Measurements from ENCODE around the gene ARHGAP32.

ARHGAP32 gene

DNA sequence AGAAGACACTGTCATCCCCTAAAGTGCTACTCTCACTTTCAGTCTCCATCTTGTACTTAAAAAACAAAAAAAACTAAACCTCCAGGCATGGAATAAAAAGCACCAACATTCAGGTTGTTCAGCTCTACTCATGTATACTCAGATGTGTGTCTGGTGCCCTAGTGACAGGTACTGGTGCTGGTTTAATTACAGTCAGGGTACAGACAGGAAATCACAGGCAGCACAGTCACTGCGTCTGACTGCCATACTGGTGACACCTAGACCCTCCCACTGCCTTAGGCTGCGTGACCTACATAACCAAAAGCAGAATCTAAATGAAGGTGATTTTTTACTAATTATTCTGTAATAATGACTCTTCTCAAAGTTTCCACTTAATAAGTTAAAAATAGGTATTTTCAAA is at the start of gene ARHGAP32:
TSS of gene ARHGAP32 (minus strand) at position 176 of the 400 bp plus-strand sequence. CDS start at position 49, 127 bp downstream.
- H3K4me3 ChIP-seq (ENCODE audit: control insufficient read depth, low read depth, low read length), result no peak within 1 kb of the TSS
- DNase-seq (ENCODE audit: low read depth), result no peak
- TF ChIP-seq, protein P1, sequence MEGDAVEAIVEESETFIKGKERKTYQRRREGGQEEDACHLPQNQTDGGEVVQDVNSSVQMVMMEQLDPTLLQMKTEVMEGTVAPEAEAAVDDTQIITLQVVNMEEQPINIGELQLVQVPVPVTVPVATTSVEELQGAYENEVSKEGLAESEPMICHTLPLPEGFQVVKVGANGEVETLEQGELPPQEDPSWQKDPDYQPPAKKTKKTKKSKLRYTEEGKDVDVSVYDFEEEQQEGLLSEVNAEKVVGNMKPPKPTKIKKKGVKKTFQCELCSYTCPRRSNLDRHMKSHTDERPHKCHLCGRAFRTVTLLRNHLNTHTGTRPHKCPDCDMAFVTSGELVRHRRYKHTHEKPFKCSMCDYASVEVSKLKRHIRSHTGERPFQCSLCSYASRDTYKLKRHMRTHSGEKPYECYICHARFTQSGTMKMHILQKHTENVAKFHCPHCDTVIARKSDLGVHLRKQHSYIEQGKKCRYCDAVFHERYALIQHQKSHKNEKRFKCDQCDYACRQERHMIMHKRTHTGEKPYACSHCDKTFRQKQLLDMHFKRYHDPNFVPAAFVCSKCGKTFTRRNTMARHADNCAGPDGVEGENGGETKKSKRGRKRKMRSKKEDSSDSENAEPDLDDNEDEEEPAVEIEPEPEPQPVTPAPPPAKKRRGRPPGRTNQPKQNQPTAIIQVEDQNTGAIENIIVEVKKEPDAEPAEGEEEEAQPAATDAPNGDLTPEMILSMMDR (IDR thresholded peaks at IDR 0.05; ENCODE audit: control insufficient read depth, insufficient read depth, low read depth, low read length, missing control alignments), result no peak

DNA sequence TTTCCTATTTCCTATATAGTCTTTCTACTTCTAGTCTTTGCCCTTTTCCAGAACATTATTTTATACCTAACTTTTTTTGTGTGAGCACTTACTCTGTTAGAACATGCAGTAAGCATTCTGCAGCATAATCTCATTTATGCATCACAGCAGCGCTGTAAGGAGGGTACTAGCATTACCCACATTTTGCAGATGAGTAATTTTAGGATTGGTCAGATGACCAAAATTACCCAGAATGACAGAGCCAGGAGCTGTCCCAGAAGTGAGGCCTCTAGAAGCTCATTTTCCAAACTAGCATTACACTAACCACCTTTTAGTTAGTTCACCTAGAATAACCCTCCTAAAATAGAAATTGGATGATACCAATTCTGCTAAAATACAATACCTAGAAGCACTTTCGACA is 47.1 kb upstream of the ARHGAP32 start:
- TF ChIP-seq, protein P1 (IDR thresholded peaks at IDR 0.05; ENCODE audit: control insufficient read depth, insufficient read depth, low read depth, low read length, missing control alignments), result no peak
- H3K4me3 ChIP-seq (ENCODE audit: control insufficient read depth, low read depth, low read length), result no peak overlapping the region
- DNase-seq (ENCODE audit: low read depth), result no peak

DNA sequence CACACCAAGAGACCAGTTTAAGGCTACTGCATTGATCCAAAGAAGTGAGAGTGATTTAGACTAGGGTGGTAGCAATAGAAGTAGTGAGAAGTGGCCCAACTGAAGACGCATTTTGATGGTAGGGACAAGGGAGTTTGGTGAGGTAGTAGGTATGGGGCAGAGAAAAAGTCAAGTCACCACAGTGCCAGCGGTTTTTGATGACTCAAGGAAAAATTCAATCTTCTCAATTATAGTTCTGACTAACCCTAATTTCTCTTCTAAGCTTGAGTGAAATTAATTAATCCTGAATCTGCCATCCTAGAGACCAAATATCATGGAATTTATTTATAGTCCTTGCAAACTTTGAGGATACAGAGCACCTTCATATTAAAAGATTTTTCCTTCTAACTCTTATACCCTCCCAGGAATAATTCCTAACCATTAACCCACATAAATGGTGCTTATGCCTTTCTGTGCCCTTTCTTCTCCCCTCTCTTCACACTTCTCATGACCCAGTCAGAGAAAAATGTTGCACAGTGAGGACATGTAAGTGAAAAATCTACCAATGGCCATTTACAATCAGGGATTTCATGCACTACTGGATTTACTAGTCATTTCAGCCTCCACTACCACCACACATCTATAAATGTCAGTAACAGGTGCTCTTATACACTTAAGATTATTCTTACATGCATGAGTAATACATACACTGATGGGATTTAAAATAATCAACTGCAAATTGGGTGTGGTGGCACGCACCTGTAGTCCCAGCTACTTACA is 45.9 kb upstream of the ARHGAP32 start:
- DNase-seq (ENCODE audit: low read depth), result no peak
- TF ChIP-seq, protein P1 (IDR thresholded peaks at IDR 0.05; ENCODE audit: control insufficient read depth, insufficient read depth, low read depth, low read length, missing control alignments), result no peak
- H3K4me3 ChIP-seq (ENCODE audit: control insufficient read depth, low read depth, low read length), result no peak overlapping the region

DNA sequence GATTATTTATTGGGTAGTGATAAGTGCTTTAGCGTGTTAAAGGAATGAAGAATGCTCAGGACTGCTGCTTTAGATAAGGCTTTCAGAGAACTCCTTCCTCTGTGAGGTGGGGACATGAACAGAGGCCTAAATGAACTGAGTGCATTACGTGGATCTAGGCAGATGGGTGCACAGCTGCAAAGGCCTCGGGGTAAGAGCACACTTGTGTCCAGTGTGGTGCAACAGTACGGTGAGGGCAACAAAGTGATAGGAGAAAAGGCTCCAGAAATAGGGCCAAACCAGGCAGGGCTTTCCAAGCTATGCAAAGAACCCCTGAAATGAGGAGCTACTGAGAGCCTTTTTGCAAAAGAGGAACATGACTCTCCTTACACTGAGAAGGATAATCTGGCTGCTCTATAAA is 45.3 kb upstream of the ARHGAP32 start:
- DNase-seq (ENCODE audit: low read depth), result no peak
- no peak overlapping the region for H3K4me3 ChIP-seq (ENCODE audit: control insufficient read depth, low read depth, low read length)
- TF ChIP-seq, protein P1 (IDR thresholded peaks at IDR 0.05; ENCODE audit: control insufficient read depth, insufficient read depth, low read depth, low read length, missing control alignments), result no peak

DNA sequence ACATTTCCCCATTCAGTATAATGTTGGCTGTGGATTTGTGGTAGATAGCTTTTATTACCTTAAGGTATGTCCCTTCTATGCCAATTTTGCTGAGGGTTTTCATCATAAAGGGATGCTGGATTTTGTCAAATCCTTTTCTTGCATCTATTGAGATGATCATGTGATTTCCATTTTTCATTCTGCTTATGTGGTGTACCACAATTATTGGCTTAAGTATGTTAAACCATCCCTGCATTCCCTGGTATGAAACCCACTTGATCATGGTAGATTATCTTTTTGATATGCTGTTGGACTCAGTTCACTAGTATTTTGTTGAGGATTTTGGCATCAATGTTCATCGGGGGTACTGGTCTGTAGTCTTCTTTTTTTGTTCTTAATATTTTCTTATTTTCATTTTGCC is 44.7 kb upstream of the ARHGAP32 start:
- TF ChIP-seq, protein P1 (IDR thresholded peaks at IDR 0.05; ENCODE audit: control insufficient read depth, insufficient read depth, low read depth, low read length, missing control alignments), result no peak
- no peak for DNase-seq (ENCODE audit: low read depth)
- H3K4me3 ChIP-seq (ENCODE audit: control insufficient read depth, low read depth, low read length), result no peak overlapping the region

DNA sequence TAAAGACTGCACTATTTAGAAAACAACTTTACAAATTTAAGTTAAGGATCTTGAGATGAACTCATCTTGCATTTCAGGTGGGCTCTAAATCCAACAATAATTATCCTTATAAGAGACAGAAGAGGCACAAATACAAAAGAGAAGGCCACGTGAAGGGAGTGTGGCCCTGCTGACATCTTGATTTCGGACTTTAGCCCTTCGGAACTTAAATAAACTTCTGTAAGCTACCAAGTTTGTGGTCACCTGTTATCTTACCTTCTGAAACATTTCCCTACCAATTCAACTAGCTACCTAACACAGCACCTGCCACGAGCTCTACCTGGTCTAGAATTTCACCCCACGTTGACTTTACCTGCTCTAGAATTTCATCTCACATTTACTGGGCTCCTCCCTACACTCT is 42.9 kb upstream of the ARHGAP32 start:
- H3K4me3 ChIP-seq (ENCODE audit: control insufficient read depth, low read depth, low read length), result no peak overlapping the region
- TF ChIP-seq, protein P1 (IDR thresholded peaks at IDR 0.05; ENCODE audit: control insufficient read depth, insufficient read depth, low read depth, low read length, missing control alignments), result no peak
- DNase-seq (ENCODE audit: low read depth), result no peak
